BJ (cell line): ENCODE measurements around the gene PALM3. TPM values are rescaled to one million over a fixed set of nuclear protein-coding genes. Genes with fewer than 3 reads are reported as not detected.

Source experiments
- CTCF ChIA-PET: fragments of 350-600 bp; formaldehyde crosslinking; extraction: SDS; loops from one replicate; lab custom pipeline; 2021; ENCODE audit warnings: antibody characterized with exemption, inconsistent platforms; lab: Yijun Ruan, JAX
- POLR2A ChIA-PET: fragments of 300-600 bp; sonication (Branson Sonifier 250); formaldehyde crosslinking; extraction: SDS; loops from one replicate; lab custom pipeline; 2021; ENCODE audit warnings: antibody characterized with exemption; lab: Charles Lee
- DNase-seq: peaks from one replicate; pipeline ENCODE4 v3.0.0-alpha.2; 2011; ENCODE audit warnings: low read depth
- H3K27me3 ChIP-seq: 2 replicates; pipeline ENCODE4 v1.6.0; 2011; ENCODE audit warnings: low read length; ENCODE audit not compliant: control insufficient read depth, insufficient read depth
- H3K36me3 ChIP-seq: 2 replicates; pipeline ENCODE4 v1.5.1; 2011; ENCODE audit warnings: low read length; ENCODE audit not compliant: control insufficient read depth, insufficient read depth
- H3K4me3 ChIP-seq: 2 replicates; pipeline ENCODE4 v1.5.1; 2011; ENCODE audit warnings: low read depth, mild to moderate bottlenecking, control low read depth, low read length
- CTCF ChIP-seq: IDR thresholded peaks from 2 replicates; pipeline ENCODE4 v1.5.1; 2011; ENCODE audit warnings: low read depth, mild to moderate bottlenecking, control low read depth, inconsistent platforms, low read length, moderate library complexity; ENCODE audit not compliant: insufficient read depth
- polyA plus RNA-seq: library from polyadenylated mRNA; depleted of rRNA; stranded (reverse); fragments of >200 nt; gene quantifications from 2 replicates; pipeline ENCODE4 v1.2.3, GENCODE V29; 2011

Gene PALM3
- polyA plus RNA-seq, 1 experiment = 0.17 TPM

GRCh38 chr19:14101003-14101545 is 39.2 kb upstream of the PALM3 start:
- no peak overlapping the region for H3K4me3 ChIP-seq
- H3K36me3 ChIP-seq = peaks cover 32% of the 10 kb centered on the region
- POLR2A ChIA-PET = no interaction called here
- CTCF ChIA-PET = interaction anchor here (0.7 kb wide), 1 partner anchor 13 kb away, joined by 3 read pairs; no protein-coding TSS in a partner anchor
- no peak for DNase-seq
- no peaks in the 10 kb centered on the region for H3K27me3 ChIP-seq
- no peak for TF ChIP-seq CTCF

- ChIA-PET CTCF (no interaction called here), POLR2A (no interaction called here)
- Histone ChIP-seq H3K4me3 (no peak overlapping the region), H3K36me3 (peaks cover 20% of the 10 kb centered on the region), H3K27me3 (no peaks in the 10 kb centered on the region)
- no peak for TF ChIP-seq CTCF
- no peak for DNase-seq
Measured at GRCh38 chr19:14097532-14098151, 35.8 kb upstream of the PALM3 start.

- ChIA-PET CTCF (interaction anchor here (1.4 kb wide), 1 partner anchor 17 kb away, joined by 6 read pairs; no protein-coding TSS in a partner anchor), POLR2A (no interaction called here)
- Histone ChIP-seq H3K27me3 (no peaks in the 10 kb centered on the region), H3K36me3 (peaks cover 18% of the 10 kb centered on the region), H3K4me3 (no peak overlapping the region)
- DNase-seq = no peak
- TF ChIP-seq CTCF = no peak
Measured at GRCh38 chr19:14096272-14096992, 34.6 kb upstream of the PALM3 start.

- no peak for DNase-seq
- ChIA-PET POLR2A (no interaction called here), CTCF (interaction anchor here (0.7 kb wide), 1 partner anchor 63 kb away, joined by 3 read pairs; the partner anchor contains the start of gene IL27RA)
- Histone ChIP-seq H3K36me3 (peaks cover 14% of the 10 kb centered on the region), H3K4me3 (no peak overlapping the region), H3K27me3 (no peaks in the 10 kb centered on the region)
- TF ChIP-seq CTCF = no peak
Measured at GRCh38 chr19:14094854-14095253, 33.0 kb upstream of the PALM3 start.

- CTCF ChIA-PET = no interaction called here
- TF ChIP-seq CTCF = no peak
- Histone ChIP-seq H3K4me3 (no peak overlapping the region), H3K36me3 (peaks cover 14% of the 10 kb centered on the region), H3K27me3 (no peaks in the 10 kb centered on the region)
- no peak for DNase-seq
- POLR2A ChIA-PET = no interaction called here
Measured at GRCh38 chr19:14093117-14093823, 31.4 kb upstream of the PALM3 start.
